Tibial nerve (tissue), 4 donors: ENCODE results near the gene CAND1. TPM values are rescaled to one million over a fixed set of nuclear protein-coding genes. Genes with fewer than 3 reads are reported as not detected.

Source experiments
- DNase-seq, 2 donors: peaks; one replicate each; pipeline ENCODE4 v3.0.0-alpha.2; 2019; ENCODE audit warnings: low spot score in 2 of 2
- H3K27ac ChIP-seq, 4 donors: fragments of 200-600 bp; sonication (generic) in 3 of 4; one replicate each; pipeline ENCODE4 v1.5.1; 2017 to 2019; ENCODE audit warnings: mild to moderate bottlenecking in 1 of 4
- H3K27me3 ChIP-seq, 2 donors: fragments of 200-600 bp; sonication (generic) in 1 of 2; one replicate each; pipeline versions ENCODE4 v1.5.1 to v1.6.0; 2017 to 2019
- H3K36me3 ChIP-seq, 3 donors: fragments of 200-600 bp; sonication (generic); one replicate each; pipeline ENCODE4 v1.5.1; 2018 to 2019
- H3K4me1 ChIP-seq, 4 donors: fragments of 200-600 bp; sonication (generic) in 3 of 4; one replicate each; pipeline ENCODE4 v1.5.1; 2017 to 2019
- H3K4me3 ChIP-seq, 4 donors: fragments of 200-600 bp; sonication (generic) in 3 of 4; one replicate each; pipeline ENCODE4 v1.5.1; 2017 to 2019; ENCODE audit warnings: mild to moderate bottlenecking in 1 of 4, moderate library complexity in 1 of 4
- H3K9me3 ChIP-seq, 4 donors: fragments of 200-600 bp; sonication (generic) in 3 of 4; one replicate each; pipeline ENCODE4 v1.5.1; 2017 to 2019
- CTCF ChIP-seq, 5 experiments: fragments of 200-600 bp in 3 of 5; fragments of 450-650 bp in 2 of 5; sonication (generic) in 3 of 5; IDR thresholded peaks; one replicate each; pipeline ENCODE4 v1.5.1; 2016 to 2019; ENCODE audit warnings: antibody characterized with exemption in 5 of 5, mild to moderate bottlenecking in 3 of 5, moderate library complexity in 2 of 5
- EP300 ChIP-seq, 2 donors: sonication (generic); formaldehyde crosslinking; IDR thresholded peaks; one replicate each; pipeline ENCODE4 v1.6.1; 2017; ENCODE audit warnings: antibody characterized with exemption in 2 of 2, mild to moderate bottlenecking in 1 of 2
- POLR2A ChIP-seq, 2 donors: fragments of 450-650 bp; IDR thresholded peaks; one replicate each; pipeline ENCODE4 v1.6.1; 2017; ENCODE audit warnings: antibody characterized with exemption in 2 of 2, mild to moderate bottlenecking in 2 of 2, moderate library complexity in 2 of 2
- WGBS, 2 donors: methylation state at CpG; one replicate each; pipeline ENCODE4 v1.1.5; 2018; 5-methylcytosine and 5-hydroxymethylcytosine counted together
- total RNA-seq, 4 donors: library from RNA; depleted of rRNA; stranded (reverse); fragments of >200 nt; gene quantifications; one replicate each; pipeline ENCODE4 v1.1.0, GENCODE V29; 2016

CAND1 gene
- total RNA-seq, 4 donors from 2014 or later = 67.2 to 105 (median 72.9) TPM

GRCh38 chr12:67362526-67362925, 93.4 kb downstream of the CAND1 start:
- WGBS, 2 donors = 78 to 81% methylated on average over 6 of the region's 6 CpGs
- no peak for TF ChIP-seq EP300 (IDR thresholded peaks at IDR 0.05)
- TF ChIP-seq CTCF (IDR thresholded peaks at IDR 0.05) = no peak

GRCh38 chr12:67364228-67364627, 95.1 kb downstream of the CAND1 start:
- H3K9me3 ChIP-seq = no peaks in the 10 kb centered on the region
- no peaks in the 10 kb centered on the region for H3K36me3 ChIP-seq
- TF ChIP-seq EP300 (IDR thresholded peaks at IDR 0.05) = no peak
- TF ChIP-seq CTCF (IDR thresholded peaks at IDR 0.05) = no peak
- no peak for TF ChIP-seq POLR2A (IDR thresholded peaks at IDR 0.05)
- H3K4me3 ChIP-seq = no peak overlapping the region
- DNase-seq = no peak
- peaks cover 0 to 6% (median 0%) of the 10 kb centered on the region in 4 donors for H3K4me1 ChIP-seq
- no peaks in the 10 kb centered on the region for H3K27me3 ChIP-seq
- no peak overlapping the region for H3K27ac ChIP-seq

More at GRCh38 chr12:67362526-67362925, 93.4 kb downstream of the CAND1 start:
- no peak overlapping the region for H3K4me3 ChIP-seq
- H3K9me3 ChIP-seq = no peaks in the 10 kb centered on the region
- no peak for DNase-seq
- H3K27ac ChIP-seq = no peak overlapping the region
- H3K27me3 ChIP-seq = no peaks in the 10 kb centered on the region
- H3K36me3 ChIP-seq = no peaks in the 10 kb centered on the region
- H3K4me1 ChIP-seq = peaks cover 0 to 20% (median 2%) of the 10 kb centered on the region in 4 donors

- no peak for TF ChIP-seq CTCF (IDR thresholded peaks at IDR 0.05)
- H3K36me3 ChIP-seq = no peaks in the 10 kb centered on the region
- no peaks in the 10 kb centered on the region for H3K9me3 ChIP-seq
- H3K27me3 ChIP-seq = no peaks in the 10 kb centered on the region
- H3K4me1 ChIP-seq = peaks cover 0 to 5% (median 0%) of the 10 kb centered on the region in 4 donors
- no peak overlapping the region for H3K4me3 ChIP-seq
- no peak overlapping the region for H3K27ac ChIP-seq
- DNase-seq = no peak
Measured at GRCh38 chr12:67365131-67365530, 96.0 kb downstream of the CAND1 start.

- H3K9me3 ChIP-seq = no peaks in the 10 kb centered on the region
- H3K4me1 ChIP-seq = peaks cover 0 to 11% (median 0%) of the 10 kb centered on the region in 4 donors
- H3K27ac ChIP-seq = no peak overlapping the region
- DNase-seq = no peak
- H3K4me3 ChIP-seq = no peak overlapping the region
- H3K36me3 ChIP-seq = no peaks in the 10 kb centered on the region
- H3K27me3 ChIP-seq = no peaks in the 10 kb centered on the region
- TF ChIP-seq EP300 (IDR thresholded peaks at IDR 0.05) = no peak
- no peak for TF ChIP-seq CTCF (IDR thresholded peaks at IDR 0.05)
- no peak for TF ChIP-seq POLR2A (IDR thresholded peaks at IDR 0.05)
- WGBS, 2 donors = 89 to 95% methylated on average over 1 of the region's 1 CpG
Measured at GRCh38 chr12:67367843-67368242, 98.7 kb downstream of the CAND1 start.
